Left ventricle myocardium inferior (tissue), 1 donor: ENCODE data around the gene NELFCD. TPM values are rescaled to one million over a fixed set of nuclear protein-coding genes. Genes with fewer than 3 reads are reported as not detected.

ENCODE experiments used
- DNase-seq: peaks from one replicate; pipeline ENCODE4 v3.0.0-alpha.2; 2020
- H3K27ac ChIP-seq: fragments of 200-600 bp; replicated peaks from 2 replicates; pipeline ENCODE4 v1.8.0; 2021
- H3K27me3 ChIP-seq: fragments of 200-600 bp; 2 replicates; pipeline ENCODE4 v1.8.0; 2021; ENCODE audit warnings: low read depth
- H3K36me3 ChIP-seq: fragments of 200-600 bp; 2 replicates; pipeline ENCODE4 v1.8.0; 2021
- H3K4me1 ChIP-seq: fragments of 200-600 bp; 2 replicates; pipeline ENCODE4 v1.8.0; 2021
- H3K4me3 ChIP-seq: fragments of 200-600 bp; 2 replicates; pipeline ENCODE4 v1.8.0; 2021; ENCODE audit warnings: mild to moderate bottlenecking, moderate library complexity
- H3K9me3 ChIP-seq: fragments of 200-600 bp; replicated peaks from 2 replicates; pipeline ENCODE4 v1.8.0; 2021
- intact Hi-C: fragments of 100-400 bp; cut with micrococcal nuclease; formaldehyde crosslinking; loops from one replicate; pipeline ENCODE4 v1.11.0; 2022
- total RNA-seq: library from RNA; stranded (reverse); fragmentation: NEBNext Ultra II Directional; extraction: Animal tissue kit (Norgen Biotek cat#: 25700); gene quantifications from one replicate; pipeline ENCODE4 v1.2.1, GENCODE V29; 2021
- TF ChIP-seq, protein P1 (sequence below): fragments of 200-600 bp; IDR thresholded peaks from 2 replicates; pipeline ENCODE4 v1.8.0; 2021; ENCODE audit warnings: antibody characterized with exemption, mild to moderate bottlenecking, borderline replicate concordance
- donor health status: DM: no; HTN: yes; CAD: no; lungs with severe emphysema.

The NELFCD gene
- total RNA-seq, 1 donor from 2014 or later = 30.4 TPM

DNA sequence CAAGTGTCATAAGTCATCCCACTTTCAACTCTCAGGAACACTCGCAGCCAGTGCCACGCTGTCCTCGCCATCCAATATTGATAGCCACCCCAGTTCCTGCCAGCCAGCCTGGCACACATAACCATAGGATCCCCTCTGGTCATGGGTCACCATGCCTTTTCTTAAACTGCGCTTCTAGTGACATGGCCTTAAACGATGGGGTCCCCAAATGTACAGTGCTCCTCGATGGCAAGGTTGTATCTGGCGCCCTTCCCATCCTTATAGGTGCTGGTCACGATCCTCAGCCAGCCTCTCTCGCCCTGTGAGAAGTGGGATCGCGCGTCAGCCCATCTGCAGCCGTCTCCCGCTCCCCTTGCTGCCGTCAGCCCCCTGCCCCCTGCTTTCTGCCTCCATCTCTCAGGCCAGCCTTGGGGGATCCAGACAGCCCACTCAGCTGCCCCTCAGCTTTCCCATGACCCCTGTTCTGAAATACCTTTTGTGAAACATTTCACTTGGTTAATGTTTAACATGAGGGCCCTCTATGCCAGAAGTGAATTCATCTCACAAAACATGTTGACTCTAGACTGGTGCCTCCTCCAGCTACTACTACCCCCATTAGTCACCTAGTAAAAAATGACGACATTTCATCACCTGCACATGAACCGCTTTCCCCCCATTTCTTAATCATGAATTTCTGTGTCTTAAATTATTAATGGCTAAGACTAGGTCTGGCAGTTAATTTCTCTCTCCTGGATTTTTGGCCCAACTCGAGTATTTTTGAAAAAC lies 14.6 kb downstream of the NELFCD start:
- intact Hi-C loops = no loop called here
- no peak for DNase-seq
- Histone ChIP-seq H3K36me3 (peaks cover 99% of the 10 kb centered on the region), H3K4me3 (no peak overlapping the region), H3K27ac (peak overlapping the region; percentile 55), H3K27me3 (no peaks in the 10 kb centered on the region), H3K4me1 (peaks cover 33% of the 10 kb centered on the region), H3K9me3 (no peaks in the 10 kb centered on the region)
- TF ChIP-seq, protein P1, sequence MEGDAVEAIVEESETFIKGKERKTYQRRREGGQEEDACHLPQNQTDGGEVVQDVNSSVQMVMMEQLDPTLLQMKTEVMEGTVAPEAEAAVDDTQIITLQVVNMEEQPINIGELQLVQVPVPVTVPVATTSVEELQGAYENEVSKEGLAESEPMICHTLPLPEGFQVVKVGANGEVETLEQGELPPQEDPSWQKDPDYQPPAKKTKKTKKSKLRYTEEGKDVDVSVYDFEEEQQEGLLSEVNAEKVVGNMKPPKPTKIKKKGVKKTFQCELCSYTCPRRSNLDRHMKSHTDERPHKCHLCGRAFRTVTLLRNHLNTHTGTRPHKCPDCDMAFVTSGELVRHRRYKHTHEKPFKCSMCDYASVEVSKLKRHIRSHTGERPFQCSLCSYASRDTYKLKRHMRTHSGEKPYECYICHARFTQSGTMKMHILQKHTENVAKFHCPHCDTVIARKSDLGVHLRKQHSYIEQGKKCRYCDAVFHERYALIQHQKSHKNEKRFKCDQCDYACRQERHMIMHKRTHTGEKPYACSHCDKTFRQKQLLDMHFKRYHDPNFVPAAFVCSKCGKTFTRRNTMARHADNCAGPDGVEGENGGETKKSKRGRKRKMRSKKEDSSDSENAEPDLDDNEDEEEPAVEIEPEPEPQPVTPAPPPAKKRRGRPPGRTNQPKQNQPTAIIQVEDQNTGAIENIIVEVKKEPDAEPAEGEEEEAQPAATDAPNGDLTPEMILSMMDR = no peak

DNA sequence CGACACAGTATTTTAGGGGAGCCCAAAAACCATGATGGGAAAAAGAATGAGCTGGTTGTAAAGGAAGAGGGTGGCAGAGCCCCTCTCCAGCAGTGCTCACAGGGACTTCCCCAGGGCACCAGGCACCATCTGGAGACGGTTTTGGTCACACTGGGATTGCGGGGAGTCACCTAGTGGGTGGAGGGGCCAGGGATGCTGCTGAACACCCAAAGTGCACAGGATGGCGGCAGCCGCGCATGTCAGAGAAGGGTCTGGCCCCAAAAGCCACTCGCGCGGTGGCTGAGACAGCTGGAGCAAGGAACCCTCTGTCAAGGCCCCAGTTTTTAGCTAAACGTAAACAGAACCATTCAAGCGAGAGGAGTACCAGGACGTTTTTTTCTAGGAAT lies 15.2 kb downstream of the NELFCD start:
- no peaks in the 10 kb centered on the region for H3K9me3 ChIP-seq
- no peak overlapping the region for H3K4me3 ChIP-seq
- TF ChIP-seq, protein P1 = no peak
- H3K4me1 ChIP-seq = peaks cover 33% of the 10 kb centered on the region
- no peak overlapping the region for H3K27ac ChIP-seq
- peaks cover 99% of the 10 kb centered on the region for H3K36me3 ChIP-seq
- intact Hi-C loops = no loop called here
- DNase-seq = no peak
- no peaks in the 10 kb centered on the region for H3K27me3 ChIP-seq

DNA sequence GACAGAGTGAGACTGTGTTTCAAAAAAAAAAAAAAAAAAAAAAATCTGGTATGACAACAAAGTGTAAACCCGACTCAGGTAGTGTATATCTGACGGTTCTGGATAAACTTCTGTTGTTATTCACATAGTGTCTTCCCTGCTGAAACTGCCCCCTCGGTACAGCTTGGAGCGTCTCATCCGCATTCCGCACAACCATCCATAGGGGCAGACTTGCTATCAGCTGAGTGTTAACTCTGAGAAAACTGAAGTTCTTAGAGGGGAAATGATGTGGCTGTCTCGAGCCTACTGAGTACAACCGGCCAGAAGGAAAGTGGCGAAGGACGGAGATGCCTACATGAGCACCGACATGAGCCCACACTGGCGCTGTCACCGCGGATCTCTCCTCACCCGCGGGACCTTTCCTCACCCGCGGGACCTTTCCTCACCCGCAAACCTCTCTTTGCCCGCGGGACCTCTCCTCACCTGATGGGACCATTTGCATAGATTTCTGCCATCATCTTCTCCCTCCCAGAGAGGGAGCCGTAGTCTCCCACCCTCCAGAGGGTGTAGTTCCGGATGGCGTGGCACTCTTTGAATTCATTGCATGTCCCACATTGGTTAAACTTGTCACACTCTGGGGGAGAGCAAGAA lies 16.2 kb downstream of the NELFCD start:
- DNase-seq = no peak
- H3K27me3 ChIP-seq = no peaks in the 10 kb centered on the region
- peaks cover 98% of the 10 kb centered on the region for H3K36me3 ChIP-seq
- H3K4me3 ChIP-seq = no peak overlapping the region
- TF ChIP-seq, protein P1 = no peak
- intact Hi-C loops = no loop called here
- peaks cover 28% of the 10 kb centered on the region for H3K4me1 ChIP-seq
- no peaks in the 10 kb centered on the region for H3K9me3 ChIP-seq
- no peak overlapping the region for H3K27ac ChIP-seq

DNA sequence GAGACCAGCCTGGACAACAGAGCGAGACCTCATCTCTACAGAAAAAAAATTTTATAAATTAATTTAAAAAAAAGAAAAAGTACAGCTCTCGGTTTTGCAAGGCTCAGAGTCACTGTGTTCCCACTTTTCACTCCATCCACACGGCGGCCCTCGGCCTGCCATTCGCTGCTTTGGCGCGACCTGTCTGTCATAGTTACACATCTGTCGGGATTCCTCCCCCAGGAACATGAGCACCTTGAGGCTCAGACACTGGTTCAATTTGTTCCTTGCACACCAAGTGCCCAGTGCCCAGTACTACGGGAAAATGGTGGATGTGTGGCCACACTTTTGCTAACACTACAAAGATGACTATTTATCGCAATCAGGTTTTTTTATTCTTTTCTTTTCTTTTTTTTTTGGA lies 17.6 kb downstream of the NELFCD start:
- TF ChIP-seq, protein P1 = no peak
- Histone ChIP-seq H3K27ac (no peak overlapping the region), H3K4me1 (peaks cover 28% of the 10 kb centered on the region), H3K36me3 (peaks cover 84% of the 10 kb centered on the region), H3K9me3 (no peaks in the 10 kb centered on the region), H3K27me3 (no peaks in the 10 kb centered on the region), H3K4me3 (no peak overlapping the region)
- intact Hi-C loops = no loop called here
- no peak for DNase-seq

DNA sequence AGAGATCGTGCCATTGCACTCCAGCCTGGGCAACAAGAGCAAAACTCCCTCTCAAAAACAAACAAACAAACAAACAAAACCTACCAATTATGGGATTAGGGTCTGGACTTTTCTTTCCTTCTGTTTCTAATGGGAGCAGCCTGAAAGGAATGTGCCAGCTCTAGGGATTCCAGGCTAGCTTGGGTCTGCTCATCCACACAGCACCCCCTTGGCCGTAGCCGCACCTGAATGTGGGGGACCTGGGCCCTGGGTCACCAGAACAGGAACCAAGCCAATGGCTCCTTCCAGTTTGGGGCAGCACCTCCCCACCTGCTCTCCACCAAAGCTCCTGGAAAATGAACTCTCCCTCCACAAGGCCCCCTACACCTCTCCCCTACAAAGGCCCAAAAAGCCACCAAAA lies 19.3 kb downstream of the NELFCD start:
- Histone ChIP-seq H3K9me3 (no peaks in the 10 kb centered on the region), H3K36me3 (peaks cover 67% of the 10 kb centered on the region), H3K4me1 (peaks cover 28% of the 10 kb centered on the region), H3K27ac (no peak overlapping the region), H3K27me3 (no peaks in the 10 kb centered on the region), H3K4me3 (no peak overlapping the region)
- TF ChIP-seq, protein P1 = no peak
- DNase-seq = no peak
- intact Hi-C loops = no loop called here
